Stomach (tissue), 4 donors: ENCODE results near the gene ICAM3.

Experiments used
- CTCF ChIP-seq, 7 experiments: fragments of 450-650 bp in 4 of 7; fragments of 200-600 bp in 3 of 7; sonication (generic) in 3 of 7; IDR thresholded peaks; one replicate each; pipeline ENCODE4 v1.5.1; 2016 to 2019; ENCODE audit warnings: antibody characterized with exemption in 7 of 7, control low read depth in 2 of 7, mild to moderate bottlenecking in 1 of 7
- POLR2A ChIP-seq, 4 donors: fragments of 450-650 bp; IDR thresholded peaks; one replicate each; pipeline ENCODE4 v1.6.1; 2016; ENCODE audit warnings: antibody characterized with exemption in 4 of 4, control low read depth in 2 of 4, mild to moderate bottlenecking in 1 of 4, moderate library complexity in 1 of 4

GRCh38 chr19:10333758-10334587, 5.5 kb downstream of the ICAM3 start:
- TF ChIP-seq POLR2A (IDR thresholded peaks at IDR 0.05): no peak
- TF ChIP-seq CTCF (IDR thresholded peaks at IDR 0.05): no peak
